Stimulated activated CD4-positive, alpha-beta T cell treated with anti-CD3 and anti-CD28 coated beads, Interleukin-4, amount 100 ng/mL, for 48 hours (primary cell): Measurements from ENCODE around the gene RALGAPB.
"Not testable (repeated sequence)": the region's sequence is repeated elsewhere in the genome, so short reads cannot be mapped to it uniquely, and the experiment has no call there.

Source experiments
- DNase-seq, 2 donors: peaks; one replicate each; pipeline ENCODE4 v3.0.0-alpha.2; 2020; ENCODE audit warnings: low read depth in 2 of 2

Gene RALGAPB

GRCh38 chr20:38446441-38447209 lies 26.0 kb upstream of the RALGAPB start:
- peak; percentile 96 for DNase-seq

- DNase-seq = no peak
Observed at GRCh38 chr20:38447251-38447661, 25.4 kb upstream of the RALGAPB start.

- no peak for DNase-seq
Observed at GRCh38 chr20:38447931-38448675, 24.5 kb upstream of the RALGAPB start.

- no peak for DNase-seq
Observed at GRCh38 chr20:38449046-38449445, 23.6 kb upstream of the RALGAPB start.

- no peak for DNase-seq
Observed at GRCh38 chr20:38450412-38450975, 22.1 kb upstream of the RALGAPB start.

GRCh38 chr20:38452880-38453624 lies 19.6 kb upstream of the RALGAPB start:
- DNase-seq = no peak

GRCh38 chr20:38453941-38454340 lies 18.7 kb upstream of the RALGAPB start:
- no peak for DNase-seq

GRCh38 chr20:38454556-38455473 lies 17.8 kb upstream of the RALGAPB start:
- DNase-seq = no peak

- DNase-seq = no peak
Observed at GRCh38 chr20:38458314-38458713, 14.3 kb upstream of the RALGAPB start.

- no peak for DNase-seq
Observed at GRCh38 chr20:38460040-38460623, 12.5 kb upstream of the RALGAPB start.

- not testable (repeated sequence) for DNase-seq
Observed at GRCh38 chr20:38460631-38461030, 12.0 kb upstream of the RALGAPB start.

GRCh38 chr20:38461167-38461566 lies 11.5 kb upstream of the RALGAPB start:
- DNase-seq = not testable (repeated sequence)

- DNase-seq = not testable (repeated sequence)
Observed at GRCh38 chr20:38461569-38461968, 11.1 kb upstream of the RALGAPB start.

- no peak for DNase-seq
Observed at GRCh38 chr20:38466171-38466570, 6.5 kb upstream of the RALGAPB start.

GRCh38 chr20:38466983-38467382 lies 5.7 kb upstream of the RALGAPB start:
- DNase-seq = no peak

GRCh38 chr20:38471245-38471644 lies 1.4 kb upstream of the RALGAPB start:
- no peak for DNase-seq

GRCh38 chr20:38471987-38472512 lies 593 bp upstream of the RALGAPB start:
- no peak for DNase-seq

- no peak for DNase-seq
Observed at GRCh38 chr20:38473367-38473795, 738 bp downstream of the RALGAPB start.

GRCh38 chr20:38477747-38478146 lies 5.1 kb downstream of the RALGAPB start:
- no peak for DNase-seq

- DNase-seq = no peak
Observed at GRCh38 chr20:38479596-38479995, 7.0 kb downstream of the RALGAPB start.
